Stimulated activated CD8-positive, alpha-beta memory T cell treated with anti-CD3 and anti-CD28 coated beads, Interleukin-7, amount 100 ng/mL, for 48 hours (primary cell): Measurements from ENCODE around the gene PELI3.

Experiments used
- DNase-seq, 2 donors: peaks; one replicate each; pipeline ENCODE4 v3.0.0-alpha.2; 2020; ENCODE audit warnings: low read depth in 1 of 2; ENCODE audit errors: extremely low read depth in 1 of 2

Gene PELI3

GRCh38 chr11:66473608-66474515 lies 7.2 kb downstream of the PELI3 start:
- no peak for DNase-seq

- DNase-seq, result no peak
Measured at GRCh38 chr11:66475349-66476172, 8.9 kb downstream of the PELI3 start.

DNA sequence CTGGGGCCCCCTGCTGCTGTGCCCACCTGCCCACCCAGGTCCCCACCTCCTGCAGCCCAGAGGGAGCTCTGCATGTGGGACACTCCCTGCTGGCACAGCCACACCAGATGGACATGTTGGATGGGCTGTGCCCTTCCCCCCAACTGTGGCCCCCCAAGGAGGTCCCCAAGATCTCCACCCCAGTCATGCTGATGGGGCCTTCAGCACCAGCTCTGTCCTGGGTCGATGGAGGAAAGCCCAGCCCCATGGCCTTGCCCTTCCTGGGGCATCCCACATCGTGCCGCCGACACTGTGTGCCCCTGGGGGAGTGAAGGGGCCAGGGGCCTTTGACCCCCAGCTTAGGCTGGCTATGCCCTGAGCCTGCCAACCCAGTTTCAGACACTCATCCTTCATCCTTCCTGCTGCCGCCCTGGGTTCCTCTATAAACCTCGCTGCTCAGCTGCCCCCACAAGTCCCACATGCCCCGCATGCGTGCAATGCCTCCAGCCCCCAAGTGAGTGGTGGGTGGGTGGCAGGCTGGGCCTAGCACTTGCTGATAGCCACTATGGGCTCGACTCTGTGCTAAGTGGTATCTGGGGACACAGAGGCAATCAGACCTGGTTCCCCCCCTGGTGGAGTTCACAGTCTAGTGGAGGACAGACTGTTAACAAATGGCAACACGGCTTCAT lies 9.6 kb downstream of the PELI3 start:
- DNase-seq, result no peak

DNA sequence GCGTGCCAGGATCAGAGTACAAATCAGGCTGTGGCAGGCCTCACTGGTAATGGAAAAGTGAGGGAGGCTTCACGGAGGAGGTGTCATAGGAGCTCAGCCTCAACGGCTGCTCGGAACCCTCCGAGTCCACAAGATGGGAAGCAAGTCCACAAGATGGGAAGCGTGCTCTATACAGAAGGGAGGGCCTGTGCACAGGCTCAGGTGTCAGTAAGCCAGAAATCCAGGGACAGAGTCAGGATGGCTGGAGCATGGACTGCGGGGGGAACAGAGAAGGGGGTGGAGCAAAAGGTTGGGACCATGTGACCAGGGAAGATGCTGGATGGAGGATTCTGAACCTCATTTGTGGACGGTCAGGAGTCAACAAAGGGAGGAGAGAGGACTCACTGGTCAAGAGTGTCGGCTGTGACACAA lies 10.1 kb downstream of the PELI3 start:
- no peak for DNase-seq

DNA sequence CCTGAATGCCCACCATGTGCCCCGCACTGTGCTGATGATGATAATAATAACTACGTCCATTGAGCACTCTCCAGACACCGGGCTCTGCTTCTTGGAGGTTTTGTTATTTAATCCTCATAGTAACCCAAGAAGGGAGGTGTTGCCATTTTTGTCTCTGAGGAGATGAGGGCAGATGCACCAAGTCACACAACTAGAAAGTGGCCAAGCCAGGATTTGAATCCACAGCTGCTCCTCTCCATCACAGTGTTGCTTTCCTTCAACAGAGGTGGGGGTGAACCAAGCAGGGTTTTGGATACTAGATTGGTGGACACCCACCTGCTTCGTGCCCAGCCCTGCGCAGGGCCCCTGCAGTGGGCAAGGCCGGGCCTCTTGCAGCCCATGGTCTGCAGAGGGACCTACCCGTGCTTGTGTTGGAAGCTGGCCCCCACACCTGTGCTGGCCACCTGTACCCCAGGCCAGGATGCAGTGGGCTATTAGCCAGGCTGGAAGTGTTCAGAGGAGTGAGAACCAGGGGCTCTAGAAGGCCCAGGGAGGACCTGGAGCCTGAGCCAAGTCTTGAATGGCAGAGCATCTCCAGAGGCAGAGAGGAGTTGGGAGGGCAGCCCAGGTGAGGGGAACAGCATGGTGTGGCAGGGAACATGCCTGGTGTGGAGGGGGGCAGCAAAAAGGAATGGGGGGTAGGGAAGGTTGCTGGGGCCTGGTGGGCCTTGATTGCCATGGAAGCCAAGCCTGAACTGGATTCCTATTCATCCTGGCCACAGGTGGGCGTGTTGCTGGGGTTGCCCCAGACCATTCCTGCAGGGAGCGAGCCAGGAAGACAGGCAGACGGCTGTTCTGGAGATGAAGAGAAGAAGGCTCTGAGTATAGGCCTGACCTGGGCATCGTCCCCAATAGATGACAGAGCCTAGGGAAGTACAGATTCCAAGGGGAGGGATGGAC lies 10.8 kb downstream of the PELI3 start:
- no peak for DNase-seq

- no peak for DNase-seq
Measured at GRCh38 chr11:66478729-66479393, 12.2 kb downstream of the PELI3 start.

DNA sequence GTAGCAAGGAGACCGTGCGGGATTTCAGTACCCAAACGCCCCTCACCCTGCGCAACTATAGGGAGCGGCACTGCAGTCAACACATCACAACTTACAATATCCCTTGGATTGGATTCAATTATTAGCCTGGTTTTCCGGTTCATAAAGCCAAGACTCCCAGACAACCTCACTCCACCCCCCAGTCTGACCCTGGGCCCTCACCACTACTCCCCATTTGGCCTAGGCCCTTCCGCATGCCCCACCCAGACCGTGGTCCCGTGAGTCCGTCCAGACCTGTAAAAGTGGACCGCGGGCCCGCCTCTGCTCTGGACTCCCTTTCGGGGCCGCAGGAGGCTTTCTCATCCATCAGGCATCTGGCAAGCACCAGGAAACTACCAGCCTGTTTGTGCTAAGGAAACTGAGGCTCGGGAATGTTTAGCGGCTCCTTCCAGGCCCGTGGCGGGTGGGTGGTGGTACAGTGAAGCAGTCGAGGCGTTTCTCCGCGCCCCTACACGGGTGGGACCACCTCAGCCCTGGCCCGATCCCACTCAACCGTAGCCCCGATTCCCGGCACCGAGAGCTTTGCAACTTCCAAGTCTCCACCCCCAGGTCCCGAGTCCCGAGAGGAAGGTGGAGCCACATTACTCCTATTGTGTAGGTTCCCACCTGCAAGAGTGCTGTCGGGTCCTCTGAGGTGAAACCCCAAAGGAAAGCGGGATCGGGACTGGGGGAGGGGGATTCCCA lies 12.8 kb downstream of the PELI3 start:
- no peak for DNase-seq

DNA sequence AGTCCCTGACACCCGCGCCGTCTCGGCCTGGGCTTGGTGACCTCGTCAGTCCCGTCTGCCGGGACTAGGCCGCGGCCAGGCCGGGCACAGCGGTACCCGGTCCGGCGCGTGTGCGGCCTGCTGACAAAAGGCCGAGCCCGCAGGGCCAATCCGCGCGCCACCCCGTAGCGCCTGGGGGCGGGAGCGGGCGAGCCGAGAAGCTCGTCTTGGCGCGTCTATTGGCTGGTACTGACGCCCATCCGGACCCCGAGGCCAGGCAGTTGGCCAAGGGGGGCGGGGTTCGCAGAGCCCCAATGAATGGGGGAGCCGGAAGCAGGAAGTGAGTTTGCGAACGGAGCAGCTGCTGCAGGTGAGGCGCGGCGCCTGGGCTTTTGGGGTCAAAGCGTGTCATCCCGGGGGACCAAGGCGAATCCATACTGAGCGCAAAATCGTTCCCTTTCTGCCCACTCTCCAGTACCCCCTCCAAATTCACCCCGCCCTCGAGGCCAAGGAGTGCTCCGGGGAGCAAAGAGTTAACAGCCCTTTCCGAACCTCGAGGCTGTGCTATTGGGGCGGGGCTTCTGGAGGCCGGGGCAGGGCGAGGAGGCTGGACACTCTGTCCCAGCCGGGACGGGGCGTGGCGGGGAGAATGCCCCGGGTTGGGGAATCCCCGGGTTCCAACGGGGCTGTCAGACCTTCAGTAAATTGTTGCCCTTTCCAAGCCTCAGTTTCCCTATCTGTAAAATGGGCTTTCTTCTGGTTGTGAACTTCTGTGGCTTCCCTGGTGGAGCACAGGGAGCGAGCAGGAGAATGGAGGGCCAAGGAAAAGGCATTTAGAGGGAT lies 13.6 kb downstream of the PELI3 start, which contains the start of gene DPP3:
TSS of gene DPP3 (plus strand) at position 318 of the 822 bp plus-strand sequence. CDS start 1,767 bp downstream, outside the sequence.
- DNase-seq, result peak; percentile 96

DNA sequence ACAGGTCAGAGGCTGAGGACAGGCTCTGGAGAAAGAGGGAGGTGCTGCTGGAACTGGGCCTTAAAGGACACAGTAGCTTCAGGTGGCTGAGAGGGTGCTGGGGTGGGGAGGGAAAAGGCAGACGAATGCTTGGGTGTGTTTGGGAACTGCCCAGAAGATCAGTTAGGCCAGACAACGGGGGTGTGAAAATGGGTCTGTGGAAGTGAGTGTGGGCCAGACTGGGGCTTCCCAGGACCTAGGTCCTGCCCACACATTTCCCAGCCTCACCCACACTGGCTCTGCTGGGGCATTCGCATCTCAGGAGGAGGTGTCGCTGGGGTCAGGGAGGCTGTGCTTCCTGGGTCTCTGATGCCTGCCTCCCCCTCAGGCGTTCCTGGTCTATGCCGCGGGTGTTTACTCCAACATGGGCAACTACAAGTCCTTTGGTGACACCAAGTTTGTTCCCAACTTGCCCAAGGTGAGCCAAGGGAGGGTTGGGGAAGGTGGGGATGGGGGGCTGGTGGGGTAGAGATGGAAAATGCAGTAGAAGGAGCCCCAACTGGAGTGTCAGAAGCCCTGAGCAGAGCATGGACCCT lies 18.2 kb downstream of the PELI3 start:
- DNase-seq, result no peak

GRCh38 chr11:66488957-66489356 lies 22.3 kb downstream of the PELI3 start:
- no peak for DNase-seq

- DNase-seq, result no peak
Measured at GRCh38 chr11:66489636-66490035, 22.9 kb downstream of the PELI3 start.

- DNase-seq, result no peak
Measured at GRCh38 chr11:66491315-66491935, 24.7 kb downstream of the PELI3 start.

DNA sequence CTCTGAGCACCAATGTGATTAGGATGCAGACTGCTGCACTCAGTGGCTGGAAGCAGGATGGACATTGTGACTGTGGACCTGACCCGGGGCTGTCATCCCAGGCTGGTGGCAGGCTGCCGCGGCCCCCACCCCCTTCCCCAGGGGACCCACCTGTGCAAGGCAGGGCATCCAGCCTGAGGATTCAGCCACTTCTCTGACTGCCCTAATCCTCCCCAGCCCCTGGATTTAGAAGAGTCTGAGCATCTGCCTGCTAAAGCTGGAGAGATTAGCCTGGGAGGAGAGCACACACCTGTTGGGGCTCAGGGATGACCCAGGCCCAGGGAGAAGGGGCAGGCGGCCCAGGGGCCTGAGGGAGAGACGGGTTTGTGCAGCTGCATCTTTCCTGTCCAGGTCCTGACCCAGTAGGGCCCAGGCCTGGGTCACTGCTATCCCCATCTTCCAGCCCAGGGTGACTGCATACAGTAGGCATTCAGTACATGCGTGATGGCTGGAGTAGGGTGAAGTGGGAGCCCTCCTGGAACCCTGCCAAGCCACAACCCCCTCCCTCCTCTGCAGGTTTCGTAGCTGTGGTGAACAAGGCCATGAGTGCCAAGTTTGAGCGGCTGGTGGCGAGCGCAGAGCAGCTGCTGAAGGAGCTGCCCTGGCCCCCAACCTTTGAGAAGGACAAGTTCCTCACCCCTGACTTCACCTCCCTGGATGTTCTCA lies 25.6 kb downstream of the PELI3 start:
- DNase-seq, result no peak

- no peak for DNase-seq
Measured at GRCh38 chr11:66493130-66493529, 26.4 kb downstream of the PELI3 start.

GRCh38 chr11:66494458-66494857 lies 27.8 kb downstream of the PELI3 start:
- DNase-seq, result no peak

DNA sequence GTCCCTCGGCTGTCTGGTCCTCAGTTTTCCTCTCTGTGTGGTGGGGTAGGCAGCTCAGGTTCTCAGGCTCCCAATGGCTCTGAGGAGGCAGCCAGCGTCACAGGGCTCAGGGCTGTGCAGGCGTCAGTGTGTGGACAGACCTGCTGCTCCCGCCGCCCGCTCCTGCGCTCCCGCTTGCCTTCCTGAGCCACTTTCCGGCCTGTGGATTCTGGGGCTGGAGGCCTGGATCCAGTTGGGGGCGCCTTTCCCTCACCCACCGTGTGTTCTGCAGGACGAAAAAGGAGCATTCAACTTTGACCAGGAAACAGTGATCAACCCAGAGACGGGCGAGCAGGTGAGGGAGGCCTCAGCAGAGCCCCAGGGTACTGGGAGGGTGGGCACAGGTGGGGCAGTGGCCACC lies 28.2 kb downstream of the PELI3 start:
- DNase-seq, result no peak

- no peak for DNase-seq
Measured at GRCh38 chr11:66495401-66495854, 28.7 kb downstream of the PELI3 start.
